Fibroblast of lung (primary cell): ENCODE data around the gene RABGAP1L. TPM values are rescaled to one million over a fixed set of nuclear protein-coding genes. Genes with fewer than 3 reads are reported as not detected.
A peak's percentile ranks its signal among the peaks of the same experiment; 100 is the strongest.

ENCODE experiments used
- DNase-seq, 2 donors: peaks; one replicate each; pipeline versions ENCODE4 v3.0.0 to v3.0.0-alpha.2; 2010; ENCODE audit warnings: low read depth in 2 of 2
- H2AFZ ChIP-seq: 2 replicates; pipeline ENCODE4 v1.5.1; 2012; ENCODE audit warnings: low read length, control low read depth, inconsistent platforms
- H3K27ac ChIP-seq: 2 replicates; pipeline ENCODE4 v1.5.1; 2011; ENCODE audit warnings: low read length, control low read depth; ENCODE audit not compliant: insufficient read depth
- H3K27me3 ChIP-seq: 2 replicates; pipeline ENCODE4 v1.5.1; 2011; ENCODE audit warnings: mild to moderate bottlenecking, low read length; ENCODE audit not compliant: control insufficient read depth, insufficient read depth
- H3K36me3 ChIP-seq: 2 replicates; pipeline ENCODE4 v1.5.1; 2011; ENCODE audit warnings: low read length; ENCODE audit not compliant: control insufficient read depth, insufficient read depth
- H3K4me1 ChIP-seq: 2 replicates; pipeline ENCODE4 v1.5.1; 2011; ENCODE audit warnings: low read length; ENCODE audit not compliant: control insufficient read depth, insufficient read depth; ENCODE audit errors: extremely low read depth
- H3K4me2 ChIP-seq: 2 replicates; pipeline ENCODE4 v1.5.1; 2011; ENCODE audit warnings: low read length, control low read depth; ENCODE audit not compliant: insufficient read depth; ENCODE audit errors: extremely low read depth
- H3K4me3 ChIP-seq, 4 experiments: fragments of 200-600 bp in 1 of 4; sonication (generic) in 1 of 4; replicated peaks in 1 of 4; 2 replicates each; pipeline ENCODE4 v1.5.1; 2011 to 2016; ENCODE audit warnings: low read length in 4 of 4, low read depth in 3 of 4, mild to moderate bottlenecking in 3 of 4, control low read depth in 2 of 4, inconsistent platforms in 1 of 4, mixed read lengths in 1 of 4; ENCODE audit not compliant: insufficient read depth in 1 of 4; ENCODE audit errors: control extremely low read depth in 1 of 4
- H3K79me2 ChIP-seq: 2 replicates; pipeline ENCODE4 v1.5.1; 2012; ENCODE audit warnings: mild to moderate bottlenecking, low read length, inconsistent platforms; ENCODE audit not compliant: control insufficient read depth, insufficient read depth
- H3K9ac ChIP-seq: 2 replicates; pipeline ENCODE4 v1.5.1; 2011; ENCODE audit warnings: mild to moderate bottlenecking, low read length, control low read depth; ENCODE audit not compliant: insufficient read depth
- H3K9me3 ChIP-seq: 2 replicates; pipeline ENCODE4 v1.5.1; 2012; ENCODE audit warnings: low read depth, low read length; ENCODE audit not compliant: control insufficient read depth, insufficient read depth
- H4K20me1 ChIP-seq: 2 replicates; pipeline ENCODE4 v1.5.1; 2011; ENCODE audit warnings: low read length; ENCODE audit not compliant: control insufficient read depth, insufficient read depth; ENCODE audit errors: extremely low read depth
- EZH2 ChIP-seq: IDR thresholded peaks from 2 replicates; pipeline ENCODE4 v1.5.1; 2012; ENCODE audit warnings: low read length, control low read depth, mild to moderate bottlenecking; ENCODE audit errors: missing control alignments
- polyA plus RNA-seq, 2 donors: library from polyadenylated mRNA; depleted of rRNA in 1 of 2; stranded (reverse) in 1 of 2; unstranded in 1 of 2; fragments of >200 nt; gene quantifications; 2 replicates each; pipeline ENCODE4 v1.2.1, GENCODE V29; 2011 to 2012; ENCODE audit warnings: missing spikeins in 1 of 2
- total RNA-seq: library from RNA; depleted of rRNA; stranded (reverse); fragments of >200 nt; gene quantifications from 2 replicates; pipeline ENCODE4 v1.2.1, GENCODE V29; 2014
- TF ChIP-seq, protein P1 (sequence below), 2 donors: IDR thresholded peaks in 1 of 2; conservative IDR thresholded peaks in 1 of 2; 1 replicate in 1 of 2; 2 replicates in 1 of 2; pipeline ENCODE4 v1.5.1; 2011 to 2012; ENCODE audit warnings: low read length in 2 of 2, control low read depth in 1 of 2, inconsistent platforms in 1 of 2, low read depth in 1 of 2, mild to moderate bottlenecking in 1 of 2

RABGAP1L gene
- total and polyA plus RNA-seq, 2 donors (not counting 1 experiment from before 2014, with no cell fraction given), result 33.8 to 36.5 TPM

GRCh38 chr1:174875306-174875705 lies 716.0 kb downstream of the RABGAP1L start:
- H3K4me1 ChIP-seq, result no peaks in the 10 kb centered on the region
- H3K27ac ChIP-seq, result no peak overlapping the region
- H4K20me1 ChIP-seq, result no peaks in the 10 kb centered on the region
- H3K9me3 ChIP-seq, result no peaks in the 10 kb centered on the region
- H3K27me3 ChIP-seq, result no peaks in the 10 kb centered on the region
- H3K4me2 ChIP-seq, result no peak overlapping the region
- H3K9ac ChIP-seq, result no peak overlapping the region
- no peak overlapping the region for H3K4me3 ChIP-seq
- H2AFZ ChIP-seq, result no peak overlapping the region
- no peaks in the 10 kb centered on the region for H3K79me2 ChIP-seq
- TF ChIP-seq, protein P1, sequence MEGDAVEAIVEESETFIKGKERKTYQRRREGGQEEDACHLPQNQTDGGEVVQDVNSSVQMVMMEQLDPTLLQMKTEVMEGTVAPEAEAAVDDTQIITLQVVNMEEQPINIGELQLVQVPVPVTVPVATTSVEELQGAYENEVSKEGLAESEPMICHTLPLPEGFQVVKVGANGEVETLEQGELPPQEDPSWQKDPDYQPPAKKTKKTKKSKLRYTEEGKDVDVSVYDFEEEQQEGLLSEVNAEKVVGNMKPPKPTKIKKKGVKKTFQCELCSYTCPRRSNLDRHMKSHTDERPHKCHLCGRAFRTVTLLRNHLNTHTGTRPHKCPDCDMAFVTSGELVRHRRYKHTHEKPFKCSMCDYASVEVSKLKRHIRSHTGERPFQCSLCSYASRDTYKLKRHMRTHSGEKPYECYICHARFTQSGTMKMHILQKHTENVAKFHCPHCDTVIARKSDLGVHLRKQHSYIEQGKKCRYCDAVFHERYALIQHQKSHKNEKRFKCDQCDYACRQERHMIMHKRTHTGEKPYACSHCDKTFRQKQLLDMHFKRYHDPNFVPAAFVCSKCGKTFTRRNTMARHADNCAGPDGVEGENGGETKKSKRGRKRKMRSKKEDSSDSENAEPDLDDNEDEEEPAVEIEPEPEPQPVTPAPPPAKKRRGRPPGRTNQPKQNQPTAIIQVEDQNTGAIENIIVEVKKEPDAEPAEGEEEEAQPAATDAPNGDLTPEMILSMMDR (conservative IDR thresholded peaks at IDR 0.05 in 1 of 2, IDR thresholded peaks at IDR 0.05 in 1 of 2; ENCODE audit: low read depth in 1 of 2, low read length in 2 of 2), result no peak
- no peak for TF ChIP-seq EZH2
- DNase-seq, result no peak
- no peaks in the 10 kb centered on the region for H3K36me3 ChIP-seq

- DNase-seq, result peak in 1 of 2 donors; percentile 16
- H3K36me3 ChIP-seq, result no peaks in the 10 kb centered on the region
- no peak overlapping the region for H2AFZ ChIP-seq
- H3K9ac ChIP-seq, result no peak overlapping the region
- no peak overlapping the region for H3K4me3 ChIP-seq
- TF ChIP-seq, protein P1 (conservative IDR thresholded peaks at IDR 0.05 in 1 of 2, IDR thresholded peaks at IDR 0.05 in 1 of 2; ENCODE audit: low read depth in 1 of 2, low read length in 2 of 2), result no peak
- no peak for TF ChIP-seq EZH2
- H3K27ac ChIP-seq, result no peak overlapping the region
- H3K4me2 ChIP-seq, result no peak overlapping the region
- no peaks in the 10 kb centered on the region for H3K79me2 ChIP-seq
- H3K4me1 ChIP-seq, result no peaks in the 10 kb centered on the region
- H3K9me3 ChIP-seq, result no peaks in the 10 kb centered on the region
- no peaks in the 10 kb centered on the region for H4K20me1 ChIP-seq
- no peaks in the 10 kb centered on the region for H3K27me3 ChIP-seq
These were observed 717.9 kb downstream of the RABGAP1L start for GRCh38 chr1:174877208-174877673.

DNA sequence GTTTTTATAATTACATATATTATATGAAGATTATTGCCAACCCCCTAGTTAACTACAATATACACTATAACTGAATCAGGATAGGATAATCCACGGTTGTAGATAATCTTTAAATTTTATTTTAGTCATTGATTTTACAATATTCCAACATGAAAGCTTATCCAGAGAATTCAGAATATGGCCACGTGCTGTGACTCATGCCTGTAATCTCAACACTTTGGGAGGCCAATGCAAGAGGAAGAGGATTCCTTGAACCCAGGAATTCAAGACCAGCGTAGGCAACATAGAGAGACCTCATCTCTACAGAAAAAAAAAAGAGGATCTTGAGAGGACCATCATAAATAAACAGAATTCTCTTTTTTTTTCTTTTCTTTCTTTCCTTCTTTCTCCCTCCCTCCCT lies 720.9 kb downstream of the RABGAP1L start:
- H3K79me2 ChIP-seq, result no peaks in the 10 kb centered on the region
- no peaks in the 10 kb centered on the region for H3K27me3 ChIP-seq
- H3K4me1 ChIP-seq, result no peaks in the 10 kb centered on the region
- no peaks in the 10 kb centered on the region for H3K9me3 ChIP-seq
- H3K36me3 ChIP-seq, result no peaks in the 10 kb centered on the region
- H3K4me3 ChIP-seq, result no peak overlapping the region
- H3K9ac ChIP-seq, result no peak overlapping the region
- no peaks in the 10 kb centered on the region for H4K20me1 ChIP-seq
- no peak overlapping the region for H3K27ac ChIP-seq
- TF ChIP-seq EZH2, result no peak
- TF ChIP-seq, protein P1 (conservative IDR thresholded peaks at IDR 0.05 in 1 of 2, IDR thresholded peaks at IDR 0.05 in 1 of 2; ENCODE audit: low read depth in 1 of 2, low read length in 2 of 2), result no peak
- DNase-seq, result no peak
- H3K4me2 ChIP-seq, result no peak overlapping the region
- no peak overlapping the region for H2AFZ ChIP-seq
